ENCODE data around the gene RAI1.

Gene RAI1

GRCh38 chr17:17827826-17828621 is 146.8 kb downstream of the RAI1 start:
- DNase-seq (ENCODE audit: low read depth, low spot score): no peak

- no peak for DNase-seq (ENCODE audit: low read depth, low spot score)
These were observed 149.0 kb downstream of the RAI1 start for GRCh38 chr17:17830269-17830567.

GRCh38 chr17:17830740-17831207 is 149.5 kb downstream of the RAI1 start:
- DNase-seq (ENCODE audit: low read depth, low spot score): no peak

GRCh38 chr17:17831208-17832031 is 150.2 kb downstream of the RAI1 start:
- DNase-seq (ENCODE audit: low read depth, low spot score): no peak

- no peak for DNase-seq (ENCODE audit: low read depth, low spot score)
These were observed 150.7 kb downstream of the RAI1 start for GRCh38 chr17:17832032-17832363.

GRCh38 chr17:17833658-17834357 is 152.6 kb downstream of the RAI1 start:
- no peak for DNase-seq (ENCODE audit: low read depth, low spot score)

GRCh38 chr17:17834974-17835373 is 153.7 kb downstream of the RAI1 start:
- DNase-seq (ENCODE audit: low read depth, low spot score): no peak

GRCh38 chr17:17835415-17836249 is 154.4 kb downstream of the RAI1 start:
- no peak for DNase-seq (ENCODE audit: low read depth, low spot score)

- DNase-seq (ENCODE audit: low read depth, low spot score): peak; percentile 91
These were observed 155.1 kb downstream of the RAI1 start for GRCh38 chr17:17836250-17836817.

- DNase-seq (ENCODE audit: low read depth, low spot score): peak; percentile 25
These were observed 155.6 kb downstream of the RAI1 start, which contains the start of gene SREBF1 for GRCh38 chr17:17836818-17837379. Gene SREBF1 (minus strand): TSS chr17:17836986. CDS start chr17:17836817, 169 bp downstream.

- no peak for DNase-seq (ENCODE audit: low read depth, low spot score)
These were observed 156.1 kb downstream of the RAI1 start for GRCh38 chr17:17837380-17837821.

GRCh38 chr17:17837966-17838962 is 157.0 kb downstream of the RAI1 start:
- no peak for DNase-seq (ENCODE audit: low read depth, low spot score)

- peak; percentile 40 for DNase-seq (ENCODE audit: low read depth, low spot score)
These were observed 158.8 kb downstream of the RAI1 start for GRCh38 chr17:17839791-17840707.

- DNase-seq (ENCODE audit: low read depth, low spot score): no peak
These were observed 159.7 kb downstream of the RAI1 start for GRCh38 chr17:17840751-17841591.

GRCh38 chr17:17841601-17842025 is 160.4 kb downstream of the RAI1 start:
- no peak for DNase-seq (ENCODE audit: low read depth, low spot score)

- DNase-seq (ENCODE audit: low read depth, low spot score): no peak
These were observed 161.0 kb downstream of the RAI1 start for GRCh38 chr17:17842111-17842876.

- DNase-seq (ENCODE audit: low read depth, low spot score): no peak
These were observed 161.8 kb downstream of the RAI1 start for GRCh38 chr17:17843096-17843495.

All from activated naive CD8-positive, alpha-beta T cell treated with anti-CD3 and anti-CD28 coated beads, Interleukin-2, amount 50 U/mL, for 16 hours (primary cell).